Urinary bladder (tissue), 4 donors: ENCODE measurements around the gene UBE2I. TPM values are rescaled to one million over a fixed set of nuclear protein-coding genes. Genes with fewer than 3 reads are reported as not detected.
"Not testable (repeated sequence)": the region's sequence is repeated elsewhere in the genome, so short reads cannot be mapped to it uniquely, and the experiment has no call there.

Experiments used
- DNase-seq: peaks from one replicate; pipeline ENCODE4 v3.0.0-alpha.2; 2015; ENCODE audit errors: extremely low spot score
- H3K27ac ChIP-seq: one replicate; pipeline ENCODE4 v1.5.1; 2013; ENCODE audit warnings: low read depth, mild to moderate bottlenecking, moderate library complexity
- H3K36me3 ChIP-seq: one replicate; pipeline ENCODE4 v1.6.1; 2013; ENCODE audit warnings: mild to moderate bottlenecking, moderate library complexity; ENCODE audit not compliant: insufficient read depth
- H3K4me1 ChIP-seq: one replicate; pipeline ENCODE4 v1.6.1; 2013; ENCODE audit warnings: mild to moderate bottlenecking, moderate library complexity; ENCODE audit not compliant: insufficient read depth
- H3K4me3 ChIP-seq: one replicate; pipeline ENCODE4 v1.5.1; 2013; ENCODE audit warnings: low read depth, low read length
- WGBS: extraction: QIAGEN DNeasy Blood & Tissue Kit; methylation state at CpG from one replicate; pipeline ENCODE4 v1.1.7; 2013; 5-methylcytosine and 5-hydroxymethylcytosine counted together
- polyA plus RNA-seq: library from polyadenylated mRNA; stranded (reverse); fragments of 200-250 nt; gene quantifications from one replicate; pipeline ENCODE4 v1.2.3, GENCODE V29; 2013
- total RNA-seq: library from RNA; depleted of rRNA; stranded (reverse); fragments of >200 nt; gene quantifications from one replicate; pipeline ENCODE4 v1.2.3, GENCODE V29; 2014
- donor health status: healthy with polysubstance abuse.
- donor health status: healthy.

The UBE2I gene
- total and polyA plus RNA-seq, 2 donors = 41.9 to 84.1 TPM

GRCh38 chr16:1292208-1292607 lies 17.2 kb upstream of the UBE2I start:
- not testable (repeated sequence) for H3K27ac ChIP-seq, H3K36me3 ChIP-seq, H3K4me3 ChIP-seq, DNase-seq, H3K4me1 ChIP-seq
- WGBS = 77% methylated on average over 6 of the region's 6 CpGs

DNA sequence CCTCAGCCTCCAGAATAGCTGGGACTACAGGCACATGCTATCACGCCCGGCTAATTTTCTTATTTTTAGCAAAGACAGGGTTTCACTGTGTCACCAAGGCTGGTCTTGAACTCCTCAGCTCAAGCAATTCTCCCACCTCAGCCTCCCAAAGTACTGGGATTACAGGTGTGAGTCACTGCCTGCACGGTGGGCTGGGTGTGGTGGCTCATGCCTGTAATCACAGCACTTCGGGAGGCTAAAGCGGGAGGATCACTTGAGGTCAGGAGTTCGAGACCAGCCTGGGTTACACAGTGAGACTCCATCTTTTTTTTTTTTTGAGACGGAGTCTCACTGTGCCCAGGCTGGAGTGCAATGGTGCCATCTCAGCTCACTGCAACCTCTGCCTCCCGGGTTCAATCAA lies 16.6 kb upstream of the UBE2I start:
- not testable (repeated sequence) for H3K4me1 ChIP-seq, DNase-seq, H3K36me3 ChIP-seq, H3K27ac ChIP-seq, H3K4me3 ChIP-seq
- 78% methylated on average over 8 of the region's 8 CpGs for WGBS

DNA sequence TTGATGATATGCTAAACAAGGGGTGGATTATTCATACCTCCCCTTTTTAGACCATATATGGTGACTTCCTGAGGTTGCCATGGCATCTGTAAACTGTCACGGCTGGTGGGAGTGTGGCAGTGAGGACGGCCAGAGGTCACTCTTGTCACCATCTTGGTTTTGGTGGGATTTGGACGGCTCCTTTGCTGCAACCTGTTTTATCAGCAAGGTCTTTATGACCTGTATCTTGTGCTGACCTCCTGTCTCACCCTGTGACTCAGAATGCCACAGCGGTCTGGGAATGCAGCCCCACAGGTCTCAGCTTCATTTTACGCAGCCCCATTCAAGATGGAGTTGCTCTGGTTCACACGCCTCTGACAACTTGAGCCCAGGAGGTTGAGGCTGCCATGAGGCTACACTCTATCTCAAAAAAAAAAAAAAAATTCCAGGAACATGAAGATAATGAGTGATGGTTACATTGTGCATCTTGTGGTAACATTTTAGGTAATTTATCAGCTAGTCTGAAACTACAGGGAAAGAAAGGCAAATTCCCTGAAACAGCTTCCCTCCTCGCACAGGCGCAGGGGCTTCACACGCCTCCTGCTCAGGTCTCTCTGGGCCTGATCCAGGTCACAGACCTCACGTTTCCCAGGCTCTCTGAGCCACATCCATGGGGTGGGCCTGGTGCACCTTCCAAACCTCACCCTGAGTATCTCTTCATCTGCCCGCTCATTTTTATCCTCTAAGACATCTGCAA lies 15.3 kb upstream of the UBE2I start:
- 59% methylated on average over 11 of the region's 11 CpGs for WGBS
- no peak for DNase-seq
- no peaks in the 10 kb centered on the region for H3K4me1 ChIP-seq
- H3K4me3 ChIP-seq = no peak overlapping the region
- H3K36me3 ChIP-seq = no peaks in the 10 kb centered on the region
- H3K27ac ChIP-seq = no peak overlapping the region

DNA sequence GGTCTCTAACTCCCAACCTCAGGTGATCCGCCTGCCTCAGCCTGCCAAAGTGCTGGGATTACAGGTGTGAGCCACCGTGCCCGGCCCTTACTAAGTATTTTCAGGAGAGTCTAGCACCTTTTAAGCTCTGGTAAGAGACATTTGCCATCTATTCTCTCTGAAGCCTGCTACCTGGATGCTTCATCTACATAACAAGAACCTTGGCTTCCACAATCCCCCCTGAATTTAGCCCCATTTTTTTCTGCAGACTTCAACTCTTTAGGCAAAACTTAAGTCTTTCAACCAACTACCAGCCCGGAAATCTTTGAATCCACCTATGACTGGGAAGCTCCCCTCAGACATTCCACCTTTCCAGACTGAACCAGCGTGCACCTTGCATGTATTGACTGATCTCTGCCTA lies 14.0 kb upstream of the UBE2I start:
- DNase-seq = no peak
- Histone ChIP-seq H3K36me3 (no peaks in the 10 kb centered on the region), H3K4me1 (no peaks in the 10 kb centered on the region), H3K4me3 (no peak overlapping the region), H3K27ac (no peak overlapping the region)
- WGBS = 36% methylated on average over 5 of the region's 5 CpGs

GRCh38 chr16:1296688-1297017 lies 12.8 kb upstream of the UBE2I start:
- H3K4me1 ChIP-seq, H3K4me3 ChIP-seq, DNase-seq, H3K27ac ChIP-seq, H3K36me3 ChIP-seq: not testable (repeated sequence)
- WGBS = 78% methylated on average over 8 of the region's 8 CpGs

- 38% methylated on average over 6 of the region's 6 CpGs for WGBS
- Histone ChIP-seq H3K27ac (no peak overlapping the region), H3K36me3 (no peaks in the 10 kb centered on the region), H3K4me1 (no peaks in the 10 kb centered on the region), H3K4me3 (no peak overlapping the region)
- no peak for DNase-seq
Observed at GRCh38 chr16:1297018-1297696, 12.3 kb upstream of the UBE2I start.

GRCh38 chr16:1298406-1298805 lies 11.0 kb upstream of the UBE2I start:
- 91% methylated on average over 14 of the region's 14 CpGs for WGBS
- Histone ChIP-seq H3K36me3 (no peaks in the 10 kb centered on the region), H3K4me1 (no peaks in the 10 kb centered on the region), H3K27ac (peak overlapping the region; percentile 48), H3K4me3 (no peak overlapping the region)
- DNase-seq = no peak

DNA sequence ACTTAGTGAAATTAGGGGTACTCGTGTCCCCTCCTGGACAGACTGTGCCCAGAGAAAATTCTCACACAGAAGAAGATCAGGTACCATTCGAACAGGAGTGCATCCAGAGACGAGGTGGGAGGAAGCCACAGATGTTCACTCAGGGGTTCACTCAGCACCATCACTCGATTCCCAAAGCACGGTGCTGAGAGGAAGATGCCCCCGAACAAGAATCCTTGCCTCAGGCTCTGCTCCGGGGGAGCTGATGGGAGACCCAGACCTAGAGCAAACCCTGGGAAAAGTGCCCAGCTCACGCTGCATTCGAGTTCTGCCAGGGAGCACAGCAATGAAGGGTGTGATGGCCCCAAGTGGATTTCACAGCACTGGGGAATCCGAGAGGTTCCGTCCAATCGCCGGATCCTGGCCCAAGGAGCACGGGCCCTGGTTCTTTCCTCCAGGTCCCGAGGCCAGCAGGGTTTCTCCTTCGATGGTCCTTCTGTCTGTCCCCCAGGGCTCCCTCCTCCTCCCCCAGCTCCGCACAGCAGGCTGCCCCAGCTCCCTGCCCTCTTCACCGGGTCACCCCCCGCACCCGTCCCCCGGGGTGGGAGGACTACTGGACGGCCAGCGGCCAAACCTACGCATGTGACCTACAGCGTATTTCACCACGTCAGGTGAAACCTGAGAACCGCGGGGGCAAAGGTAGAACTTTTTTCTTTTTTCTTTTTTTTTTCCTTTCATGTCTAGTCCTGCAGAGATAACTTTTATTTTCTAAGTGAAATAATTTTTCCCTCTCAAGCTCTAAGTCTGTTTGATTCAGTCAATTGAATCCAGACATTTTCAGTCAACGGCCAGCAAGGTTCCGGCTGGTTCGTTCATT lies 10.2 kb upstream of the UBE2I start:
- no peak for DNase-seq
- no peaks in the 10 kb centered on the region for H3K36me3 ChIP-seq
- H3K27ac ChIP-seq = peak overlapping the region; percentile 55
- 75% methylated on average over 31 of the region's 31 CpGs for WGBS
- H3K4me3 ChIP-seq = no peak overlapping the region
- H3K4me1 ChIP-seq = no peaks in the 10 kb centered on the region

GRCh38 chr16:1299868-1300203 lies 9.6 kb upstream of the UBE2I start:
- Histone ChIP-seq H3K4me3 (no peak overlapping the region), H3K4me1 (no peaks in the 10 kb centered on the region), H3K27ac (peak overlapping the region; percentile 55), H3K36me3 (no peaks in the 10 kb centered on the region)
- no peak for DNase-seq
- 80% methylated on average over 12 of the region's 12 CpGs for WGBS

- H3K36me3 ChIP-seq = no peaks in the 10 kb centered on the region
- WGBS = 11% methylated on average over 42 of the region's 42 CpGs
- no peak for DNase-seq
- no peak overlapping the region for H3K4me3 ChIP-seq
- peak overlapping the region; percentile 31 for H3K27ac ChIP-seq
- H3K4me1 ChIP-seq = no peaks in the 10 kb centered on the region
Observed at GRCh38 chr16:1300664-1301476, 8.6 kb upstream of the UBE2I start.

- H3K27ac ChIP-seq = no peak overlapping the region
- no peaks in the 10 kb centered on the region for H3K36me3 ChIP-seq
- no peaks in the 10 kb centered on the region for H3K4me1 ChIP-seq
- DNase-seq = no peak
- H3K4me3 ChIP-seq = no peak overlapping the region
- WGBS = 73% methylated on average over 12 of the region's 12 CpGs
Observed at GRCh38 chr16:1301562-1301961, 7.9 kb upstream of the UBE2I start.

DNA sequence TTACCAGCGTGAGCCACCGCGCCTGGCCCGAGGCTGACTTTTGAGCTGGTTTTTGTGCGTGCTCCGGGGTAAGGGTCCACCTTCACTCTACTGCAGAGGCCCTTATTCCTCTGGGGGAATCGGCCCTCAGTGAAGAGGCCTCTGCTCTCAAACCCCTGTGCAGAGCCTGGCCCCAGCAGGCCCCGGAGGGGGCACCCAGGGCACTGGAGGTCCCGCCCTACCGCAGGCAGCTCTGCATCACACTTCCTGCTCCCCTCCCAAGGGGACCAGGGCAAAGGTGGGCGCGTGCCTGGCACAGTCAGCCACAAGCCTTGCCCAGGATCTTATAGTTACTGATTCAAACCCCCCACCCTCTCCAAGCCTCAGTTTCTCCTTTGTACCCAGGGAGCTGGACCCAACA lies 3.6 kb upstream of the UBE2I start:
- Histone ChIP-seq H3K4me1 (no peaks in the 10 kb centered on the region), H3K4me3 (no peak overlapping the region), H3K27ac (no peak overlapping the region), H3K36me3 (no peaks in the 10 kb centered on the region)
- WGBS = 66% methylated on average over 12 of the region's 12 CpGs
- no peak for DNase-seq

DNA sequence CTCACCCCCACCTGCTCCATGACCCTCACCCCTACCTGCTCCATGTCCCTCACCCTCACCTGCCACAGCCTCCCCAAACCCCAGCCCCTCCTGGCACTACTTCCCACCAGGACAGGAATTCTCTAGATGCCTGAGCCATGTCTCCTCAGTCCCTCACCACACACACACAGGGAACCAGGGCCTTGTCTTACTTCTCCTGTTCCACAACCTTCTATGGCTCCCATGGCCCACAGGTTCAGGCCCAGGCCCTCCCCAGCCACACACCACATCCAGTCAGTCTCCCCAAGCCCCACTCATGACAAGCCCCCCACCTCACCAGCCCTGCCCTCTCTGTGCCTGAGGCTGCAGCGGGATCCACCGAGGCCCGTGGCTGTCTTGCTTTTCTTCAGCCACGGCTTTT lies 3.1 kb upstream of the UBE2I start:
- H3K4me1 ChIP-seq = peaks cover 2% of the 10 kb centered on the region
- H3K36me3 ChIP-seq = no peaks in the 10 kb centered on the region
- H3K4me3 ChIP-seq = no peak overlapping the region
- 63% methylated on average over 4 of the region's 4 CpGs for WGBS
- no peak overlapping the region for H3K27ac ChIP-seq
- no peak for DNase-seq
